Stimulated activated CD4-positive, alpha-beta T cell treated with anti-CD3 and anti-CD28 coated beads, TNF-alpha, amount 100 ng/mL, for 48 hours (primary cell): ENCODE measurements around the gene NEMP2.
A peak's percentile ranks its signal among the peaks of the same experiment; 100 is the strongest.

Source experiments
- DNase-seq, 3 donors: peaks; one replicate each; pipeline ENCODE4 v3.0.0-alpha.2; 2020; ENCODE audit warnings: low read depth in 3 of 3

The NEMP2 gene

GRCh38 chr2:190534310-190535120 is at the start of gene NEMP2:
Gene NEMP2, minus strand, starts transcription at chr2:190534722. Its CDS starts 67 bp downstream, at chr2:190534655.
- peak; percentile 67 to 81 (median 72) for DNase-seq

GRCh38 chr2:190583507-190584337 is 49.2 kb upstream of the NEMP2 start:
- no peak for DNase-seq

- no peak for DNase-seq
Observed at GRCh38 chr2:190582736-190583506, 48.4 kb upstream of the NEMP2 start.

- no peak for DNase-seq
Observed at GRCh38 chr2:190582019-190582418, 47.5 kb upstream of the NEMP2 start.

GRCh38 chr2:190579915-190580846 is 45.7 kb upstream of the NEMP2 start:
- DNase-seq = no peak

- no peak for DNase-seq
Observed at GRCh38 chr2:190579058-190579410, 44.5 kb upstream of the NEMP2 start.

- no peak for DNase-seq
Observed at GRCh38 chr2:190578158-190579057, 43.9 kb upstream of the NEMP2 start.

GRCh38 chr2:190576573-190576972 is 42.1 kb upstream of the NEMP2 start:
- no peak for DNase-seq

- no peak for DNase-seq
Observed at GRCh38 chr2:190575263-190575662, 40.7 kb upstream of the NEMP2 start.

GRCh38 chr2:190574169-190574568 is 39.6 kb upstream of the NEMP2 start:
- DNase-seq = no peak

GRCh38 chr2:190572246-190572645 is 37.7 kb upstream of the NEMP2 start:
- no peak for DNase-seq

GRCh38 chr2:190571686-190572085 is 37.2 kb upstream of the NEMP2 start:
- DNase-seq = no peak

GRCh38 chr2:190570871-190571270 is 36.3 kb upstream of the NEMP2 start:
- no peak for DNase-seq

- no peak for DNase-seq
Observed at GRCh38 chr2:190569994-190570755, 35.7 kb upstream of the NEMP2 start.

- no peak for DNase-seq
Observed at GRCh38 chr2:190564838-190565237, 30.3 kb upstream of the NEMP2 start.

GRCh38 chr2:190563646-190564045 is 29.1 kb upstream of the NEMP2 start:
- no peak for DNase-seq

GRCh38 chr2:190563109-190563508 is 28.6 kb upstream of the NEMP2 start:
- peak in 1 of 3 donors; percentile 6 for DNase-seq

- DNase-seq = no peak
Observed at GRCh38 chr2:190562121-190562520, 27.6 kb upstream of the NEMP2 start.

- no peak for DNase-seq
Observed at GRCh38 chr2:190561094-190561493, 26.6 kb upstream of the NEMP2 start.
